ENCODE results near the gene LHFPL2. TPM values are rescaled to one million over a fixed set of nuclear protein-coding genes. Genes with fewer than 3 reads are reported as not detected.

LHFPL2 gene
- total RNA-seq, 1 donor from 2014 or later: 47.6 TPM

GRCh38 chr5:78560000-78560855, 88.3 kb downstream of the LHFPL2 start:
- Mint-ChIP-seq H3K36me3 (ENCODE audit: low read depth, unreplicated experiment) (peaks cover 14% of the 10 kb centered on the region), H3K27ac (ENCODE audit: unreplicated experiment) (no peak overlapping the region), H3K4me3 (ENCODE audit: unreplicated experiment) (no peak overlapping the region), H3K9me3 (ENCODE audit: unreplicated experiment) (no peaks in the 10 kb centered on the region), H3K27me3 (ENCODE audit: unreplicated experiment) (peaks cover 3% of the 10 kb centered on the region), H3K4me1 (ENCODE audit: unreplicated experiment) (peaks cover 4% of the 10 kb centered on the region)
- TF ChIP-seq CTCF (IDR thresholded peaks at IDR 0.05; ENCODE audit: unreplicated experiment): no peak
- no peak for DNase-seq (ENCODE audit: low spot score)

DNA sequence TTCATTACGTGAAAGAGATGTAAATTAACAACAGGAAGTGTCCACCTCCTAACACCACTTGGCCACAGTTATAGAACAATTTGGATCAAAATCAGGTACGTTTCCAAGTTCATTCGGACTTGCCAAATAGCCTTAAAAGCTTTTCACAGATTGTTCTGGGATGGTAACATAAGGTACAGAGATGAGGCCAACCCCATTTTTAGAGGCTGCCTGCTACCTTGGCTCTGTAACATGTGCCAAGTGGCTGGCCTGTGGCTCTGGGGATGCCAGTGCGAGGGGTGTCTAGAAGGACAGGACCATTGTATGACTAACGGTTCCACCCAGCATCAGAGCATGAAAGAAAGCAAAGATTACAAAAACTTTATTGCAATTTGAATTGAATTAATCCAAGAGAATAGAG, 91.0 kb downstream of the LHFPL2 start:
- no peak for TF ChIP-seq CTCF (IDR thresholded peaks at IDR 0.05; ENCODE audit: unreplicated experiment)
- DNase-seq (ENCODE audit: low spot score): no peak
- Mint-ChIP-seq H3K4me3 (ENCODE audit: unreplicated experiment) (no peak overlapping the region), H3K27me3 (ENCODE audit: unreplicated experiment) (peaks cover 5% of the 10 kb centered on the region), H3K9me3 (ENCODE audit: unreplicated experiment) (no peaks in the 10 kb centered on the region), H3K27ac (ENCODE audit: unreplicated experiment) (no peak overlapping the region), H3K36me3 (ENCODE audit: low read depth, unreplicated experiment) (peaks cover 21% of the 10 kb centered on the region), H3K4me1 (ENCODE audit: unreplicated experiment) (peaks cover 19% of the 10 kb centered on the region)

- H3K27me3 Mint-ChIP-seq (ENCODE audit: unreplicated experiment): peaks cover 5% of the 10 kb centered on the region
- peaks cover 19% of the 10 kb centered on the region for H3K4me1 Mint-ChIP-seq (ENCODE audit: unreplicated experiment)
- no peak for DNase-seq (ENCODE audit: low spot score)
- TF ChIP-seq CTCF (IDR thresholded peaks at IDR 0.05; ENCODE audit: unreplicated experiment): no peak
- H3K4me3 Mint-ChIP-seq (ENCODE audit: unreplicated experiment): no peak overlapping the region
- H3K9me3 Mint-ChIP-seq (ENCODE audit: unreplicated experiment): no peaks in the 10 kb centered on the region
- peaks cover 20% of the 10 kb centered on the region for H3K36me3 Mint-ChIP-seq (ENCODE audit: low read depth, unreplicated experiment)
- no peak overlapping the region for H3K27ac Mint-ChIP-seq (ENCODE audit: unreplicated experiment)
These were observed 92.7 kb downstream of the LHFPL2 start for GRCh38 chr5:78555870-78556269.

GRCh38 chr5:78554670-78555069, 93.9 kb downstream of the LHFPL2 start:
- no peak for TF ChIP-seq CTCF (IDR thresholded peaks at IDR 0.05; ENCODE audit: unreplicated experiment)
- Mint-ChIP-seq H3K36me3 (ENCODE audit: low read depth, unreplicated experiment) (peaks cover 29% of the 10 kb centered on the region), H3K4me1 (ENCODE audit: unreplicated experiment) (peaks cover 19% of the 10 kb centered on the region), H3K27ac (ENCODE audit: unreplicated experiment) (no peak overlapping the region), H3K9me3 (ENCODE audit: unreplicated experiment) (no peaks in the 10 kb centered on the region), H3K4me3 (ENCODE audit: unreplicated experiment) (no peak overlapping the region), H3K27me3 (ENCODE audit: unreplicated experiment) (peaks cover 5% of the 10 kb centered on the region)
- DNase-seq (ENCODE audit: low spot score): no peak
